Mesendoderm (in vitro differentiated cells): Measurements from ENCODE around the gene GPATCH8.

Source experiments
- DNase-seq: peaks from one replicate; pipeline ENCODE4 v3.0.0; 2013
- H2AK5ac ChIP-seq: 2 replicates; pipeline ENCODE4 v1.6.1; 2013; ENCODE audit warnings: low read length, inconsistent platforms
- H2BK120ac ChIP-seq: 2 replicates; pipeline ENCODE4 v1.6.1; 2013; ENCODE audit warnings: low read depth, mild to moderate bottlenecking, low read length, moderate library complexity, mixed read lengths
- H2BK15ac ChIP-seq: replicated peaks from 2 replicates; pipeline ENCODE4 v1.6.1; 2013; ENCODE audit warnings: low read depth, mild to moderate bottlenecking, moderate library complexity
- H2BK5ac ChIP-seq: 2 replicates; pipeline ENCODE4 v1.6.1; 2013; ENCODE audit warnings: low read length, inconsistent platforms
- H3K18ac ChIP-seq: 2 replicates; pipeline ENCODE4 v1.6.1; 2013; ENCODE audit warnings: mild to moderate bottlenecking, low read length, mixed read lengths
- H3K23ac ChIP-seq: one replicate; pipeline ENCODE4 v1.6.1; 2013; ENCODE audit warnings: low read length
- H3K27ac ChIP-seq: 2 replicates; pipeline ENCODE4 v1.5.1; 2013; ENCODE audit warnings: low read depth, mild to moderate bottlenecking, inconsistent platforms, low read length, moderate library complexity
- H3K27me3 ChIP-seq: 2 replicates; pipeline ENCODE4 v1.6.1; 2013; ENCODE audit warnings: low read length, control low read depth, mild to moderate bottlenecking, inconsistent platforms; ENCODE audit not compliant: insufficient read depth, poor library complexity
- H3K36me3 ChIP-seq: 2 replicates; pipeline ENCODE4 v1.6.1; 2013; ENCODE audit warnings: low read length, inconsistent platforms; ENCODE audit not compliant: control insufficient read depth, insufficient read depth
- H3K4ac ChIP-seq: one replicate; pipeline ENCODE4 v1.6.1; 2013; ENCODE audit warnings: low read depth, mild to moderate bottlenecking, low read length, moderate library complexity
- H3K4me1 ChIP-seq: 2 replicates; pipeline ENCODE4 v1.6.1; 2013; ENCODE audit warnings: low read depth, low read length, inconsistent platforms; ENCODE audit not compliant: control insufficient read depth
- H3K4me2 ChIP-seq: 2 replicates; pipeline ENCODE4 v1.6.1; 2013; ENCODE audit warnings: low read length
- H3K4me3 ChIP-seq: 2 replicates; pipeline ENCODE4 v1.5.1; 2013; ENCODE audit warnings: mild to moderate bottlenecking, low read length
- H3K56ac ChIP-seq: one replicate; pipeline ENCODE4 v1.6.1; 2013; ENCODE audit warnings: low read length
- H3K79me1 ChIP-seq: 2 replicates; pipeline ENCODE4 v1.6.1; 2013; ENCODE audit warnings: low read length, inconsistent platforms
- H3K79me2 ChIP-seq: 2 replicates; pipeline ENCODE4 v1.6.1; 2013; ENCODE audit warnings: mild to moderate bottlenecking, low read length; ENCODE audit not compliant: control insufficient read depth, insufficient read depth
- H3K9ac ChIP-seq: 2 replicates; pipeline ENCODE4 v1.6.1; 2013; ENCODE audit warnings: low read length, inconsistent platforms
- H4K5ac ChIP-seq: one replicate; pipeline ENCODE4 v1.6.1; 2013; ENCODE audit warnings: low read length
- H4K8ac ChIP-seq: one replicate; pipeline ENCODE4 v1.6.1; 2013; ENCODE audit warnings: low read depth, mild to moderate bottlenecking, control low read depth, low read length, moderate library complexity
- WGBS: extraction: QIAGEN DNeasy Blood & Tissue Kit; methylation state at CpG from one replicate; pipeline ENCODE4 v1.1.7; 2013; ENCODE audit warnings: low lambda C conversion rate, missing lambda C conversion rate; ENCODE audit not compliant: insufficient coverage; ENCODE audit errors: extremely low coverage; 5-methylcytosine and 5-hydroxymethylcytosine counted together

The GPATCH8 gene

GRCh38 chr17:44385287-44386181, 117.7 kb downstream of the GPATCH8 start:
- Histone ChIP-seq H2BK15ac (no peak overlapping the region), H3K18ac (no peak overlapping the region), H3K79me1 (no peaks in the 10 kb centered on the region), H3K4me2 (peak overlapping the region; percentile 91), H2BK120ac (no peak overlapping the region), H3K23ac (peak overlapping the region; percentile 32), H2BK5ac (no peak overlapping the region), H3K4me3 (peak overlapping the region; percentile 43), H3K79me2 (no peaks in the 10 kb centered on the region), H4K5ac (no peak overlapping the region), H3K9ac (peak overlapping the region; percentile 81), H3K56ac (peak overlapping the region; percentile 81), H3K36me3 (no peaks in the 10 kb centered on the region), H2AK5ac (no peak overlapping the region), H3K27me3 (peaks cover 5% of the 10 kb centered on the region), H4K8ac (no peak overlapping the region), H3K27ac (no peak overlapping the region), H3K4ac (no peak overlapping the region), H3K4me1 (no peaks in the 10 kb centered on the region)
- peak; percentile 93 for DNase-seq
- WGBS: no CpG with 5 or more reads among the region's 68 CpGs

GRCh38 chr17:44384823-44385286, 118.4 kb downstream of the GPATCH8 start:
- Histone ChIP-seq H3K23ac (peak overlapping the region; percentile 24), H2AK5ac (no peak overlapping the region), H3K4me2 (peak overlapping the region; percentile 91), H3K79me1 (no peaks in the 10 kb centered on the region), H2BK5ac (no peak overlapping the region), H4K5ac (no peak overlapping the region), H3K9ac (peak overlapping the region; percentile 66), H3K27ac (no peak overlapping the region), H3K4ac (no peak overlapping the region), H3K18ac (no peak overlapping the region), H4K8ac (no peak overlapping the region), H3K79me2 (no peaks in the 10 kb centered on the region), H2BK120ac (no peak overlapping the region), H3K4me3 (no peak overlapping the region), H3K56ac (peak overlapping the region; percentile 81), H3K27me3 (peaks cover 5% of the 10 kb centered on the region), H2BK15ac (no peak overlapping the region), H3K4me1 (no peaks in the 10 kb centered on the region), H3K36me3 (no peaks in the 10 kb centered on the region)
- WGBS: no CpG with 5 or more reads among the region's 26 CpGs
- peak; percentile 65 for DNase-seq

GRCh38 chr17:44384281-44384822, 118.9 kb downstream of the GPATCH8 start:
- Histone ChIP-seq H3K4me2 (peak overlapping the region; percentile 91), H3K27me3 (peaks cover 5% of the 10 kb centered on the region), H2AK5ac (no peak overlapping the region), H3K79me1 (no peaks in the 10 kb centered on the region), H3K23ac (no peak overlapping the region), H3K4me1 (no peaks in the 10 kb centered on the region), H3K4me3 (no peak overlapping the region), H3K9ac (peak overlapping the region; percentile 66), H3K18ac (no peak overlapping the region), H2BK15ac (no peak overlapping the region), H3K36me3 (no peaks in the 10 kb centered on the region), H3K79me2 (no peaks in the 10 kb centered on the region), H4K8ac (no peak overlapping the region), H3K56ac (peak overlapping the region; percentile 81), H2BK5ac (no peak overlapping the region), H4K5ac (no peak overlapping the region), H3K4ac (no peak overlapping the region), H2BK120ac (no peak overlapping the region), H3K27ac (no peak overlapping the region)
- WGBS: no CpG with 5 or more reads among the region's 29 CpGs
- DNase-seq: no peak

GRCh38 chr17:44383861-44384260, 119.3 kb downstream of the GPATCH8 start:
- H3K18ac ChIP-seq: no peak overlapping the region
- H2AK5ac ChIP-seq: no peak overlapping the region
- no peak overlapping the region for H2BK120ac ChIP-seq
- peaks cover 5% of the 10 kb centered on the region for H3K27me3 ChIP-seq
- H3K79me1 ChIP-seq: no peaks in the 10 kb centered on the region
- no peak overlapping the region for H4K8ac ChIP-seq
- H2BK15ac ChIP-seq: no peak overlapping the region
- no peaks in the 10 kb centered on the region for H3K4me1 ChIP-seq
- no peaks in the 10 kb centered on the region for H3K79me2 ChIP-seq
- no peak overlapping the region for H3K27ac ChIP-seq
- no peak overlapping the region for H3K23ac ChIP-seq
- no peak overlapping the region for H3K56ac ChIP-seq
- no peak overlapping the region for H3K9ac ChIP-seq
- no peaks in the 10 kb centered on the region for H3K36me3 ChIP-seq
- H3K4ac ChIP-seq: no peak overlapping the region
- no peak overlapping the region for H4K5ac ChIP-seq
- DNase-seq: no peak
- H2BK5ac ChIP-seq: no peak overlapping the region
- no peak overlapping the region for H3K4me2 ChIP-seq
- no peak overlapping the region for H3K4me3 ChIP-seq
- no CpG with 5 or more reads among the region's 16 CpGs for WGBS

- H2BK15ac ChIP-seq: no peak overlapping the region
- no peak overlapping the region for H3K4ac ChIP-seq
- H3K79me2 ChIP-seq: no peaks in the 10 kb centered on the region
- H4K8ac ChIP-seq: no peak overlapping the region
- H3K56ac ChIP-seq: no peak overlapping the region
- H3K27ac ChIP-seq: no peak overlapping the region
- no peak for DNase-seq
- H3K79me1 ChIP-seq: no peaks in the 10 kb centered on the region
- H3K23ac ChIP-seq: no peak overlapping the region
- no peaks in the 10 kb centered on the region for H3K36me3 ChIP-seq
- H3K4me1 ChIP-seq: no peaks in the 10 kb centered on the region
- H2BK5ac ChIP-seq: no peak overlapping the region
- H3K4me3 ChIP-seq: no peak overlapping the region
- no peak overlapping the region for H3K9ac ChIP-seq
- no peak overlapping the region for H2BK120ac ChIP-seq
- no peak overlapping the region for H3K4me2 ChIP-seq
- H2AK5ac ChIP-seq: no peak overlapping the region
- WGBS: no CpG with 5 or more reads among the region's 15 CpGs
- peaks cover 5% of the 10 kb centered on the region for H3K27me3 ChIP-seq
- H4K5ac ChIP-seq: no peak overlapping the region
- no peak overlapping the region for H3K18ac ChIP-seq
Measured at GRCh38 chr17:44383363-44383762, 119.8 kb downstream of the GPATCH8 start.
